K562 (cell line): Measurements from ENCODE around the gene AMZ1. TPM values are rescaled to one million over a fixed set of nuclear protein-coding genes. Genes with fewer than 3 reads are reported as not detected.

Experiments used
- ATAC-seq: fragments of 200-7000 bp; cut with Tn5 transposase; 3 replicates; pipeline ENCODE4 v1.9.1; 2020; ENCODE audit warnings: moderate library complexity
- Bru-seq: library from RNA; stranded (reverse); fragments of 400-500 nt; gene quantifications from one replicate; lab custom pipeline; 2021; lab: Mats Ljungman, UMichigan
- BruChase-seq, 2 experiments: library from RNA; stranded (reverse); fragments of 400-500 nt; gene quantifications; one replicate each; lab custom pipeline; 2021; lab: Mats Ljungman, UMichigan
- BruUV-seq: library from RNA; stranded (reverse); fragments of 400-500 nt; replicated peaks from 2 replicates; lab custom pipeline; 2021; lab: Mats Ljungman, UMichigan
- CTCF ChIA-PET: fragments of 300-600 bp; formaldehyde crosslinking; extraction: SDS; loops from one replicate; lab custom pipeline; 2021; ENCODE audit warnings: low intra/inter-chr PET ratio; lab: Yijun Ruan, JAX
- POLR2A ChIA-PET: fragments of 300-600, 350-650 bp; sonication (Branson Sonifier 250); formaldehyde crosslinking; extraction: SDS; loops from one replicate; lab custom pipeline; 2021; ENCODE audit warnings: antibody characterized with exemption, inconsistent platforms; lab: Yijun Ruan, JAX
- DNase-seq, 4 experiments: peaks; one replicate each; pipeline versions ENCODE4 v3.0.0 to v3.0.0-alpha.2; 2011 to 2018; ENCODE audit warnings: low spot score in 3 of 4, mixed read lengths in 3 of 4; ENCODE audit errors: extremely low read depth in 1 of 4
- FAIRE-seq: peaks from 2 replicates; lab custom pipeline; 2011; peaks lifted over from hg19 to GRCh38; lab: Jason Lieb, UNC
- H2AFZ ChIP-seq: 2 replicates; pipeline ENCODE4 v1.6.0; 2011; ENCODE audit warnings: low read depth, low read length, control low read depth, inconsistent platforms
- H3K27ac ChIP-seq: fragments of 200-600 bp; 3 replicates; pipeline ENCODE4 v1.8.0; 2011; ENCODE audit warnings: low read depth, mild to moderate bottlenecking, control low read depth, inconsistent platforms, low read length, moderate library complexity, mixed read lengths; ENCODE audit errors: extremely low read depth
- H3K27me3 ChIP-seq, 2 experiments: fragments of 300-600 bp in 1 of 2; 2 replicates in 1 of 2; 3 replicates in 1 of 2; pipeline versions ENCODE4 v1.6.0 to v1.8.0; 2011; ENCODE audit warnings: inconsistent platforms in 2 of 2, low read length in 2 of 2, mild to moderate bottlenecking in 1 of 2, mixed read lengths in 1 of 2, moderate library complexity in 1 of 2; ENCODE audit not compliant: control insufficient read depth in 2 of 2, insufficient read depth in 2 of 2
- H3K36me3 ChIP-seq: fragments of 300-600 bp; 3 replicates; pipeline ENCODE4 v1.8.0; 2011; ENCODE audit warnings: mild to moderate bottlenecking, low read length, inconsistent platforms; ENCODE audit not compliant: control insufficient read depth, insufficient read depth
- H3K4me1 ChIP-seq, 2 experiments: fragments of 200-600 bp in 1 of 2; replicated peaks in 1 of 2; 2 replicates in 1 of 2; 3 replicates in 1 of 2; pipeline versions ENCODE4 v1.5.1 to v1.8.0; 2011; ENCODE audit warnings: inconsistent platforms in 2 of 2, low read length in 2 of 2, mild to moderate bottlenecking in 1 of 2, mixed read lengths in 1 of 2, moderate library complexity in 1 of 2; ENCODE audit not compliant: control insufficient read depth in 2 of 2, insufficient read depth in 2 of 2
- H3K4me2 ChIP-seq: 2 replicates; pipeline ENCODE4 v1.6.1; 2011; ENCODE audit warnings: low read length, control low read depth, inconsistent platforms, mixed read lengths; ENCODE audit not compliant: insufficient read depth
- H3K4me3 ChIP-seq: fragments of 200-600 bp; sonication (generic), shearing (Covaris generic); 2 replicates; pipeline ENCODE4 v1.5.1; 2016; ENCODE audit warnings: control low read depth, inconsistent platforms
- H3K79me2 ChIP-seq: fragments of 200-600 bp; 3 replicates; pipeline ENCODE4 v1.8.0; 2011; ENCODE audit warnings: low read length, inconsistent platforms; ENCODE audit not compliant: control insufficient read depth, insufficient read depth
- H3K9ac ChIP-seq, 2 experiments: 2 replicates each; pipeline versions ENCODE4 v1.6.0 to v1.6.1; 2011; ENCODE audit warnings: low read depth in 2 of 2, low read length in 2 of 2, control low read depth in 1 of 2, inconsistent platforms in 1 of 2, mild to moderate bottlenecking in 1 of 2, mixed read lengths in 1 of 2; ENCODE audit not compliant: insufficient read depth in 1 of 2
- H3K9me1 ChIP-seq: one replicate; pipeline ENCODE4 v1.6.0; 2011; ENCODE audit warnings: inconsistent platforms, mild to moderate bottlenecking, low read length, moderate library complexity; ENCODE audit not compliant: control insufficient read depth, insufficient read depth
- H3K9me3 ChIP-seq: replicated peaks from 2 replicates; pipeline ENCODE4 v1.5.1; 2011; ENCODE audit warnings: low read depth, low read length, inconsistent platforms; ENCODE audit not compliant: control insufficient read depth, insufficient read depth
- H4K20me1 ChIP-seq: replicated peaks from 2 replicates; pipeline ENCODE4 v1.6.1; 2011; ENCODE audit warnings: low read length, inconsistent platforms, mixed read lengths; ENCODE audit not compliant: control insufficient read depth, insufficient read depth
- CCNT2 ChIP-seq: IDR thresholded peaks from 2 replicates; pipeline ENCODE4 v1.6.1; 2011; ENCODE audit warnings: borderline replicate concordance, low read depth, mild to moderate bottlenecking, moderate library complexity, mixed read lengths, low read length; ENCODE audit not compliant: insufficient read length; ENCODE audit errors: extremely low read depth
- GTF3C2 ChIP-seq: IDR thresholded peaks from 3 replicates; pipeline ENCODE4 v1.6.1; 2011; ENCODE audit warnings: borderline replicate concordance, mild to moderate bottlenecking, moderate library complexity; ENCODE audit not compliant: insufficient read length; ENCODE audit errors: extremely low read depth
- RCOR1 ChIP-seq, 2 experiments: IDR thresholded peaks; 2 replicates each; pipeline ENCODE4 v1.6.1; 2012; ENCODE audit warnings: low read depth in 2 of 2, low read length in 2 of 2, borderline replicate concordance in 1 of 2, improper control_type of control experiment in 1 of 2
- ZNF507 ChIP-seq: conservative IDR thresholded peaks from 2 replicates; pipeline ENCODE4 v1.6.1; 2017; ENCODE audit warnings: missing genetic modification characterization, missing compliant biosample characterization
- ZNF778 ChIP-seq: fragments of 450-650 bp; formaldehyde crosslinking; IDR thresholded peaks from 2 replicates; pipeline ENCODE4 v1.4.0; 2020; ENCODE audit warnings: mild to moderate bottlenecking, moderate library complexity
- ZSCAN29 ChIP-seq: fragments of 450-650 bp; IDR thresholded peaks from 2 replicates; pipeline ENCODE4 v1.6.1; 2017
- WGBS: fragments of 100-300 bp; shearing (Covaris generic); methylation state at CpG from one replicate; pipeline ENCODE4 v1.1.6; 2016; ENCODE audit warnings: low coverage, mixed read lengths; ENCODE audit not compliant: insufficient coverage; ENCODE audit errors: missing lambda C conversion rate; 5-methylcytosine and 5-hydroxymethylcytosine counted together
- in situ Hi-C: fragments of 300-500 bp; cut with MboI; formaldehyde crosslinking; loops from 4 replicates; pipeline ENCODE4 v1.15.0; 2018; ENCODE audit warnings: inconsistent platforms, mixed read lengths
- intact Hi-C: fragments of 100-400 bp; cut with micrococcal nuclease; formaldehyde crosslinking; loops from 2 replicates; pipeline ENCODE4 v1.14.2; 2022
- long read RNA-seq, 3 experiments: library from polyadenylated mRNA in 2 of 3; library from RNA in 1 of 3; unstranded in 2 of 3; stranded (forward) in 1 of 3; transcript quantifications; one replicate each; pipeline ENCODE4 v2.0.0, GENCODE V29; 2019 to 2022
- polyA minus RNA-seq, 3 experiments: library from RNA; depleted of rRNA, polyadenylated mRNA; stranded (reverse); fragments of >200 nt; gene quantifications; 2 replicates each; pipeline ENCODE4 v1.2.3, GENCODE V29; 2011
- polyA plus RNA-seq, 8 experiments: library from polyadenylated mRNA; depleted of rRNA in 4 of 8; stranded (reverse) in 5 of 8; unstranded in 3 of 8; fragments of >200 nt; fragmentation: Nextera tagmentation in 2 of 8; fragmentation: Illumina TruSeq in 1 of 8; extraction: Ambion mirVana in 2 of 8; extraction: Trizol in 1 of 8; gene quantifications; 2 replicates each; pipeline versions ENCODE4 v1.2.1 to v1.2.3, GENCODE V29; 2011 to 2014; ENCODE audit warnings: inconsistent platforms in 1 of 8, missing spikeins in 1 of 8
- total RNA-seq, 7 experiments: library from RNA; depleted of rRNA in 6 of 7; stranded (reverse); fragments of >200 nt in 6 of 7; fragmentation: Illumina TruSeq in 2 of 7; extraction: Trizol in 2 of 7; gene quantifications; 2 replicates each; pipeline versions ENCODE4 v1.2.1 to v1.2.3, GENCODE V29; 2011 to 2021; ENCODE audit warnings: low replicate concordance in 1 of 7

Gene AMZ1
- 0.07 and 0.12 TPM in 2 replicates for total RNA-seq (2011; cell fraction: chromatin; rRNA removed; ENCODE audit: low replicate concordance)
- total RNA-seq (2011; cell fraction: nucleolus; rRNA removed) = 0.17 TPM in 1 of 2 replicates, not detected in the other
- 0.07 and 0.08 TPM in 2 replicates for total RNA-seq (2011; cell fraction: nucleoplasm; rRNA removed)
- total RNA-seq (2014; rRNA removed) (not detected in 2 replicates), total RNA-seq (2014; rRNA removed; fragmentation: Illumina TruSeq; extraction: Trizol) (not detected in 2 replicates), total RNA-seq (2015; rRNA removed; fragmentation: Illumina TruSeq; extraction: Trizol) (not detected in 2 replicates), total RNA-seq (2021) (not detected in 2 replicates), polyA plus RNA-seq (2011; rRNA removed) (not detected in 2 replicates), polyA plus RNA-seq (2014; fragmentation: Illumina TruSeq; extraction: Trizol) (not detected in 2 replicates), polyA plus RNA-seq (2014; fragmentation: Nextera tagmentation; extraction: Ambion mirVana) (not detected), polyA plus RNA-seq (2014; rRNA removed) (not detected in 2 replicates), polyA minus RNA-seq (2011; rRNA and poly(A)+ RNA removed) (0.04 TPM in 1 of 2 replicates, not detected in the other), Bru-seq, nascent RNA (percentile 10 among the genes with signal in this experiment), BruChase-seq, experiment 1, labeled RNA remaining after a 2-hour chase (not detected), BruChase-seq, experiment 2, labeled RNA remaining after a 6-hour chase (percentile 3 among the genes with signal in this experiment)
- not detected in 2 replicates for polyA plus RNA-seq (2011; cell fraction: cytosol; rRNA removed)
- not detected in 2 replicates for polyA plus RNA-seq (2011; cell fraction: nucleus; rRNA removed)
- polyA plus RNA-seq (2012) = 0.04 and 0.08 TPM in 2 replicates
- polyA minus RNA-seq (2011; cell fraction: cytosol; rRNA and poly(A)+ RNA removed) = not detected in 2 replicates
- polyA minus RNA-seq (2011; cell fraction: nucleus; rRNA and poly(A)+ RNA removed) = not detected in 2 replicates
- long read RNA-seq, experiment 1, partial matches to known transcripts = 0 of 6 reads
- long read RNA-seq, experiment 1, other reads (novel, unspliced or antisense) = 6 of 6 reads
- long read RNA-seq, experiment 2 = 0 reads
- long read RNA-seq, experiment 3 = 0 reads

- ChIA-PET POLR2A (no interaction called here), CTCF (no interaction called here)
- H3K9me1 ChIP-seq = no peaks in the 10 kb centered on the region
- no TSS peak for BruUV-seq
- WGBS = 13% methylated on average over 27 of the region's 41 CpGs
- no peak within 1 kb of the TSS for H3K27ac ChIP-seq
- peaks cover 0 to 27% of the 10 kb centered on the region in 2 experiments; a peak in 2 of 5 replicates for H3K4me1 ChIP-seq
- no peaks in the 10 kb centered on the region for H3K36me3 ChIP-seq
- H3K27me3 ChIP-seq = peaks cover 33 to 56% of the 10 kb centered on the region in 2 experiments; a peak in 4 of 5 replicates
- no peak within 1 kb of the TSS for H2AFZ ChIP-seq
- no peak within 1 kb of the TSS for H3K4me2 ChIP-seq
- no peak within 1 kb of the TSS for H3K4me3 ChIP-seq
- H3K79me2 ChIP-seq = no peaks in the 10 kb centered on the region
- ATAC-seq (no peak), DNase-seq (peak in 1 of 4 experiments; percentile 36), FAIRE-seq (no peak)
- 0 out of 2 replicates have a peak, but pooled peaks cover 5% of the 10 kb centered on the region for H4K20me1 ChIP-seq
- no peaks in the 10 kb centered on the region for H3K9me3 ChIP-seq
- no peak within 1 kb of the TSS for H3K9ac ChIP-seq
- in situ Hi-C loops (no loop called here), intact Hi-C loops (loop anchor here (10.0 kb wide), 1 partner anchor 123 kb away; no protein-coding TSS in a partner anchor)
- TF ChIP-seq CCNT2 (no peak), ZNF778 (CRISPR knock-in tag) (no peak), RCOR1 (IDR thresholded peaks at IDR 0.05; ENCODE audit: borderline replicate concordance in 1 of 2, low read depth in 2 of 2, low read length in 2 of 2) (no peak), ZNF507 (no peak), GTF3C2 (no peak), ZSCAN29 (no peak)
These were observed at the start of gene AMZ1 for GRCh38 chr7:2687881-2688318. TSS of gene AMZ1 (plus strand) at chr7:2688202. CDS start at chr7:2700452, 12,250 bp downstream.
